HG03139 (cell line): Measurements from ENCODE around the gene EMILIN2.
A peak's percentile ranks its signal among the peaks of the same experiment; 100 is the strongest.
"Not testable (repeated sequence)": the region's sequence is repeated elsewhere in the genome, so short reads cannot be mapped to it uniquely, and the experiment has no call there.

Experiments used
- ATAC-seq: cut with Tn5 transposase; IDR thresholded peaks from one replicate; pipeline ENCODE4 v1.9.1; 2021; ENCODE audit not compliant: unreplicated experiment

Gene EMILIN2

GRCh38 chr18:2846636-2847316 lies at the start of gene EMILIN2:
Gene EMILIN2 (plus strand): TSS chr18:2847006. CDS start chr18:2847189, 183 bp downstream.
- ATAC-seq, result no peak

GRCh38 chr18:2797951-2798350 lies 48.9 kb upstream of the EMILIN2 start:
- ATAC-seq, result peak; percentile 65

GRCh38 chr18:2799369-2799768 lies 47.4 kb upstream of the EMILIN2 start:
- no peak for ATAC-seq

- no peak for ATAC-seq
Measured at GRCh38 chr18:2805970-2806943, 40.5 kb upstream of the EMILIN2 start.

GRCh38 chr18:2808640-2809039 lies 38.2 kb upstream of the EMILIN2 start:
- not testable (repeated sequence) for ATAC-seq

- not testable (repeated sequence) for ATAC-seq
Measured at GRCh38 chr18:2809666-2810183, 37.1 kb upstream of the EMILIN2 start.

- ATAC-seq, result no peak
Measured at GRCh38 chr18:2811416-2811815, 35.4 kb upstream of the EMILIN2 start.

- no peak for ATAC-seq
Measured at GRCh38 chr18:2814928-2815327, 31.9 kb upstream of the EMILIN2 start.

- no peak for ATAC-seq
Measured at GRCh38 chr18:2818281-2818680, 28.5 kb upstream of the EMILIN2 start.

GRCh38 chr18:2821695-2822094 lies 25.1 kb upstream of the EMILIN2 start:
- ATAC-seq, result no peak

GRCh38 chr18:2822213-2822921 lies 24.4 kb upstream of the EMILIN2 start:
- ATAC-seq, result no peak

- ATAC-seq, result no peak
Measured at GRCh38 chr18:2823202-2823601, 23.6 kb upstream of the EMILIN2 start.

GRCh38 chr18:2823966-2824365 lies 22.8 kb upstream of the EMILIN2 start:
- ATAC-seq, result no peak

GRCh38 chr18:2824865-2825264 lies 21.9 kb upstream of the EMILIN2 start:
- no peak for ATAC-seq

- no peak for ATAC-seq
Measured at GRCh38 chr18:2825613-2826175, 21.1 kb upstream of the EMILIN2 start.

GRCh38 chr18:2826581-2826980 lies 20.2 kb upstream of the EMILIN2 start:
- no peak for ATAC-seq

GRCh38 chr18:2827061-2827460 lies 19.7 kb upstream of the EMILIN2 start:
- no peak for ATAC-seq

GRCh38 chr18:2836118-2836517 lies 10.7 kb upstream of the EMILIN2 start:
- ATAC-seq, result not testable (repeated sequence)

GRCh38 chr18:2837290-2837689 lies 9.5 kb upstream of the EMILIN2 start:
- ATAC-seq, result not testable (repeated sequence)

- no peak for ATAC-seq
Measured at GRCh38 chr18:2839202-2839601, 7.6 kb upstream of the EMILIN2 start.

GRCh38 chr18:2840521-2840920 lies 6.3 kb upstream of the EMILIN2 start:
- ATAC-seq, result no peak
